Cerebellar cortex (tissue), 1 donor: Measurements from ENCODE around the gene KRTAP9-9.
A peak's percentile ranks its signal among the peaks of the same experiment; 100 is the strongest.
"Not testable (repeated sequence)": the region's sequence is repeated elsewhere in the genome, so short reads cannot be mapped to it uniquely, and the experiment has no call there.

ENCODE experiments used
- DNase-seq: peaks from one replicate; pipeline ENCODE4 v3.0.0-alpha.2; 2015; ENCODE audit warnings: low spot score

The KRTAP9-9 gene

DNA sequence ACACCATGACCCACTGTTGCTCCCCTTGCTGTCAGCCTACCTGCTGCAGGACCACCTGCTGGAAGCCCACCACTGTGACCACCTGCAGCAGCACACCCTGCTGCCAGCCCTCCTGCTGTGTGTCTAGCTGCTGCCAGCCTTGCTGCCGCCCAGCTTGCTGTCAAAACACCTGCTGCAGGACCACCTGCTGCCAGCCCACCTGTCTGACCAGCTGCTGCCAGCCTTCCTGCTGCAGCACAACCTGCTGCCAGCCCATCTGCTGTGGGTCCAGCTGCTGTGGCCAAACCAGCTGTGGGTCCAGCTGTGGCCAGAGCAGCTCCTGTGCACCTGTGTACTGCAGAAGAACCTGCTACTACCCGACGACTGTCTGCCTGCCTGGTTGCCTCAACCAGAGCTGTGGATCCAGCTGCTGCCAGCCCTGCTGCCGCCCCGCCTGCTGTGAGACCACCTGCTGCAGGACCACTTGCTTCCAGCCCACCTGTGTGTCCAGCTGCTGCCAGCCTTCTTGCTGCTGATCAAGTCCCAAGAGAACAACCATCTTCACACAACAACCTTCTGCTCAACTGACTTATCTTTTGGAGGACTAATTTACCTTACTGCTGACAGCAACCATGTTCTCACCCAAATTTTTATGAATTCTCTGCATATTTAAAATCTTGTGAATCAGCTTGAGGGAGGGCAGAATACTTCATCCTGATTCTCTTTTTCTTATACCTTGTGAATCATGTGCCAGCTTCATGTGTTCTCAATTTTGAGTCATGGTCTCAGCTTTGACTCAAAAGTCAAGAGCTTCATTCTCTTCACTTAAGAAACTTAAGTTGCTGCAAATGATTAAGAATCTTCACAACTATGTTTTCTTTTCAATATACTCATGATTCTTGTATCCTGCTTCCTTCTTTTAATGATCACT, at the start of gene KRTAP9-9:
KRTAP9-9 (plus strand) TSS at position 4 of the 910 bp plus-strand sequence.
- DNase-seq, result not testable (repeated sequence)

DNA sequence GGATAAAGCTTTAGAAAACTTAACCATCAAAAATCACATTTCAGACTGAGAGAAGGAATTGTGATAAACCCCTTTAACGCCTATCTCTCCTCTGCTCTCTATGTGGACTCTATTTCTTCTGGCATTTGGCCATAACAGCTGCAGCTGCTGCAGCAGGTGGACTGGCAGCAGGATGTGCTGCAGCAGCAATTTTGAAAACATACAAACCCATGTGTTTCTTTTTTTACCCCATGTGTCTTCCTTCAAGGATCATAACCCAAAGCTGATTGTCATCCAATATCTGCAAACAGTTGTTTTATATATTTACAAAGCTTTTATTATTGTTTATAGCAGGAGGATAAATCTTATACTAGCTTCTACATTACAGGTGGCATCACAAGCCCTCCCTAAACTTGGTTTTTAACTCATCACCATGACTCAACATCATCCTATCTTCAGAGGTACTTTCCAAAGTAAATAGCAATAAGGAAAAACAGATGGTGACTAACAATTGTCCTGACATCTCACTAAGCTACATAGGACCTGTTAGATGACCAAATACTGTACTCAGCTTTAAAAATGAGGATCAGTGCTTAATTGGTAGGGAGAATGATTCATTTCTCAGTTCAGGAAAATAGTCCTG, 43.2 kb upstream of the KRTAP9-9 start:
- DNase-seq, result no peak

DNA sequence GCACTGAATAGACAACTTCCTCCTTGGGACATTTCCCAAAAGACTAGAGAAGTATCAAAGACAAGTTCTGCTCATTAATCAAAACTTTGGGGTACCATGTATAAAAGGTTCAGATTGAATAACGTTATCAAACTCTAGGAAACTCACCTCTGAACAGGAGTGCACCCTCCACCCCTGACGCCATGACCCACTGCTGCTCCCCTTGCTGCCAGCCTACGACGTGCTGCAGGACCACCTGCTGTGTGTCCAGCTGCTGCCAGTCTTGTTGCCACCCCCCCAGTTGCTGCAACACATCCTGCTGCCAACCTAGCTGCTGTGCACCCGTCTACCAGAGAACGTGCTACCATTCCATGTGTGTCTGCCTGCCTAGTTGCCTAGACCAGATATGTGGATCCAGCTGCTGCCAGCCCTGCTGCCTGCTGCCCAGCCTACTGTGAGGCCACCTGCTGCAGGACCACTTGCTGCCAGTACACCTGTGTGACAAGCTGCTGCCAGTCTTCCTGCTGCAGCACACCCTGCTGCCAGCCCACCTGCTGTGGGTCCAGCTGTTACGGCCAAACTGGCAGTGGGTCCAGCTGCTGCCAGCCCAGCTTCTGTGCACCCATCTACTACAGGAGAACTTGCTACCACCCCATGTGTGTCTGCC, 42.5 kb upstream of the KRTAP9-9 start:
- no peak for DNase-seq

DNA sequence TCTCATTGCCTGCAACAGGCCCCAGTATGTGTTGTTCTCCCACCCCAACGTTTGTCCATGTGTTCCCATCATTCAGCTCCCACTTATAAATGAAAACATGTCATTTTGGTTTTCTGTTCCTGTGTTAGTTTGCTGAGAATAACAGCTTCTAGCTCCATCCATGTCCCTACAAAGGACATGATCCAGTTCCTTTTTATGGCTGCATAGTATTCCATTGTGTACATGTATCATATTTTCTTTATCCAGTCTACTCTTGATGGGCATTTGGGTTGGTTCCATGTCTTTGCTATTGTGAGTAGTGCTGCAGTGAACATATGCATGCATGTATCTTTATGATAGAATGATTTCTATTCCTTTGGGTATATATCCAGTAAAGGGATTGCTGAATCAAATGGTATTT, 39.5 kb upstream of the KRTAP9-9 start:
- no peak for DNase-seq

DNA sequence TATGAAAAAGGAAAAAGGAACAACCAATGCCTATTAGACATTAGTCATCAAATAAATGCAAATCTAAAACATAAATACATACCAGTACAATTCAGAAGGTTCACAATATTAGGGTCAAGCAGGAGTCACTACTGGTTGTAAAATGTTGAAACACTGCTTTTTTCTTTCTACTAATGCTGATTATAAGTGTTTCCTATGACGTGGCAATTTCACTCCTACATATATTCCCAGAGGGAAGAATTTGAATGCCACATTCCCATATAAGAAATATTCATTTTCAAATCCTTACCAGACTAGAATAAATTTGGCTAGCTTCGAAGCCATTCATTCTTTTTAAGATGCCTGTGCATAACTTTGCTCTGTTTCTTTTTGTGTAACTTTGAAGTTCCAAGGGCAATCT, 31.4 kb upstream of the KRTAP9-9 start:
- DNase-seq, result no peak

DNA sequence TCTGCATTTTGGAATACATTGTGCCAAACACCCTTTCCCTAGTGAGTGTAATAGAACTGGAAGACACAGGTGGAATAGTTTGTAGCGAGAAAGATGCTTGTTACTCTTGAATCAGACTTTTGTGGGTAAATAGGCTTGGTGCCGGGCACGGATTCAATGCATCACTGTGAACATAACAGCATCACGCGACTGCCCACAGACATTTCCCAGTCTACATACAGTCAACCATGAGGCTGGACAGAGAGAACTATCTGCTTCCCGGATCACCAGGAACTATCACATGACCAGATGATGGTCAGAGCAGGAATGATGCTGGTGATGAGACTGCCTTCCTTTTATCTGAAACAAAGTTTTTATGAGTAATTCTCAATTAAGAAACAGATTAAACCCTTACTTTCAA, 29.1 kb upstream of the KRTAP9-9 start:
- no peak for DNase-seq

DNA sequence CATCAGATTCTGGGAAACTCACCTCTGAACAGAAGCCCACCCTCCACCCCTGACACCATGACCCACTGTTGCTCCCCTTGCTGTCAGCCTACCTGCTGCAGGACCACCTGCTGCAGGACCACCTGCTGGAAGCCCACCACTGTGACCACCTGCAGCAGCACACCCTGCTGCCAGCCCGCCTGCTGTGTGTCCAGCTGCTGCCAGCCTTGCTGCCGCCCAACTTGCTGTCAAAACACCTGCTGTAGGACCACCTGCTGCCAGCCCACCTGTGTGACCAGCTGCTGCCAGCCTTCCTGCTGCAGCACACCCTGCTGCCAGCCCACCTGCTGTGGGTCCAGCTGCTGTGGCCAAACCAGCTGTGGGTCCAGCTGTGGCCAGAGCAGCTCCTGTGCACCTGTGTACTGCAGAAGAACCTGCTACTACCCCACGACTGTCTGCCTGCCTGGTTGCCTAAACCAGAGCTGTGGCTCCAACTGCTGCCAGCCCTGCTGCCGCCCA, 28.5 kb upstream of the KRTAP9-9 start, which contains the start of gene KRTAP9-2:
KRTAP9-2 (plus strand) TSS at position 51 of the 498 bp plus-strand sequence; CDS start at position 58, 7 bp downstream.
- not testable (repeated sequence) for DNase-seq

DNA sequence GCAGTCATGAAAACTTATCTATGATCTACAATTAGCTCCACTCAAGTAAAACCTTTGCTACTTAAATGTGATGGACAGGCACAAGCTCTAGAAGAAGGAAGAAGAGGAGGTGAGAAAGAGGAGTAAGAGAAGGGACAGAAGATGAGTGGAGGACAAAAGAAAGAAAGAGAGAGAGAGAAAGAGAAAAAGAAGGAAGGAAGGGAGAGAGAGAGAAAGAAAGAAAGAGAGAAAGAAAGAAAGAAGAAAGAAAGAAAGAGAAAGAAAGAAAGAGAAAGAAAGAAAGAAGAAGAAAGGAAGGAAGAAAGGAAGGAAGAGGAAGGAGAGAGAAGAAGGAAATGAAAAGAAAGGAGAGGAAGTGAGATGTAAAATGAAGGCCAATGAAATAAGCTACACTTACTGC, 25.1 kb upstream of the KRTAP9-9 start:
- DNase-seq, result no peak

DNA sequence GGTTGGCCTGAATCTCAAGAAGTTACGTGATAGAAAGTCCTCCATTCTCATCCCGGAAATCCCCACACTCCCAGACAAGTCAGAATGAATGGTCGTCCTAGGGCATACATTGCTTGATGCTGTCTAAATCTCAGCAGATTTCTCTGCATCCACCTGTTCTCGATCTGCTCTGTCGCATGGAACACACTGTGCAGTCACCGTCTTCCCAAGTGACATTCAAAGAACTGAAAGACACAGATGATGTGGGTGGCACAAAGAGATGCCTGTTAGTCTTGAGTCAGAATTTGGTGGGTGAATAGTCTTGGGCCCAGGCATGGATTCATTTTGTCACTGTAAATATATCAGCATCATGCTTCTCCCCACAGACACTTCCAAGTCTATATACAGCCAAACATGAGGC, 23.5 kb upstream of the KRTAP9-9 start:
- DNase-seq, result no peak

DNA sequence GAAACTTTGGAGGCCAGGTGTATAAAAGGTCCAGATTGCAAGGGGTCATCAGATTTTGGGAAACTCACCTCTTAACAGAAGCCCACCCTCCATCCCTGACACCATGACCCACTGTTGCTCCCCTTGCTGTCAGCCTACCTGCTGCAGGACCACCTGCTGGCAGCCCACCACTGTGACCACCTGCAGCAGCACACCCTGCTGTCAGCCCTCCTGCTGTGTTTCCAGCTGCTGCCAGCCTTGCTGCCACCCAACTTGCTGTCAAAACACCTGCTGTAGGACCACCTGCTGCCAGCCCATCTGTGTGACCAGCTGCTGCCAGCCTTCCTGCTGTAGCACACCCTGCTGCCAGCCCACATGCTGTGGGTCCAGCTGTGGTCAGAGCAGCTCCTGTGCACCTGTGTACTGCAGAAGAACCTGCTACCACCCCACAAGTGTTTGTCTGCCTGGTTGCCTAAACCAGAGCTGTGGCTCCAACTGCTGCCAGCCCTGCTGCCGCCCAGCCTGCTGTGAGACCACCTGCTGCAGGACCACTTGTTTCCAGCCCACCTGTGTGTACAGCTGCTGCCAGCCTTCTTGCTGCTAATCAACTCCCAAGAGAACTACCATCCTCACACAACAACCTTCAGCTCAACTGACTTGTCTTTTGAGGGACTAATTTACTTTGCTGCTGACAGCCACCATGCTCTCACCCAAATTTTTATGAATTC, 22.6 kb upstream of the KRTAP9-9 start, which contains the start of gene KRTAP9-3:
KRTAP9-3 (plus strand) TSS at position 51 of the 707 bp plus-strand sequence; CDS start at position 104, 53 bp downstream.
- not testable (repeated sequence) for DNase-seq

DNA sequence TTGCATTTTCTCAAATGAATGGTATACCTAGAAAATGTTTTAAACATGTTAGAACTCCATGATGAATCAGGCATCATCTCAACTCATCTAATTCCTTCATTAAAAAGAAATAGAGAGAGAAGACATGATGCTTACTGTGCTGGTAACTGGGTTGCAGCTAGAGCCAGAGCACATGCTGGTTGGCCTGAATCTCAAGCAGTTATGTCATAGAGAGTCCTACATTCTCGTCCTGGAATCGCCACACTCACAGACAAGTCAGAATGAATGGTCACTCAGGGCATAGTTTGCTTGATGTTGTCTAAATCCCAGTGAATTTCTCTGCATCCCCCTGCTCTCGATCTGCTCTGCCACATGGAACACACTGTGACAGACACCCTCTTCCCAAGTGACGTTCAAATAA, 18.1 kb upstream of the KRTAP9-9 start:
- peak; percentile 55 for DNase-seq

DNA sequence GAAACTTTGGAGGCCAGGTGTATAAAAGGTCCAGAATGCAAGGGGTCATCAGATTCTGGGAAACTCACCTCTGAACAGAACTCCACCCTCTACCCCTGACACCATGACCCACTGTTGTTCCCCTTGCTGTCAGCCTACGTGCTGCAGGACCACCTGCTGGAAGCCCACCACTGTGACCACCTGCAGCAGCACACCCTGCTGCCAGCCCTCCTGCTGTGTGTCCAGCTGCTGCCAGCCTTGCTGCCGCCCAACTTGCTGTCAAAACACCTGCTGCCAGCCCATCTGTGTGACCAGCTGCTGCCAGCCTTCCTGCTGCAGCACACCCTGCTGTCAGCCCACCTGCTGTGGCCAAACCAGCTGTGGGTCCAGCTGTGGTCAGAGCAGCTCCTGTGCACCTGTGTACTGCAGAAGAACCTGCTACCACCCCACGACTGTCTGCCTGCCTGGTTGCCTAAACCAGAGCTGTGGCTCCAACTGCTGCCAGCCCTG, 17.2 kb upstream of the KRTAP9-9 start, which contains the start of gene KRTAP9-8:
KRTAP9-8 (plus strand) TSS at position 51 of the 489 bp plus-strand sequence; CDS start at position 104, 53 bp downstream.
- not testable (repeated sequence) for DNase-seq

DNA sequence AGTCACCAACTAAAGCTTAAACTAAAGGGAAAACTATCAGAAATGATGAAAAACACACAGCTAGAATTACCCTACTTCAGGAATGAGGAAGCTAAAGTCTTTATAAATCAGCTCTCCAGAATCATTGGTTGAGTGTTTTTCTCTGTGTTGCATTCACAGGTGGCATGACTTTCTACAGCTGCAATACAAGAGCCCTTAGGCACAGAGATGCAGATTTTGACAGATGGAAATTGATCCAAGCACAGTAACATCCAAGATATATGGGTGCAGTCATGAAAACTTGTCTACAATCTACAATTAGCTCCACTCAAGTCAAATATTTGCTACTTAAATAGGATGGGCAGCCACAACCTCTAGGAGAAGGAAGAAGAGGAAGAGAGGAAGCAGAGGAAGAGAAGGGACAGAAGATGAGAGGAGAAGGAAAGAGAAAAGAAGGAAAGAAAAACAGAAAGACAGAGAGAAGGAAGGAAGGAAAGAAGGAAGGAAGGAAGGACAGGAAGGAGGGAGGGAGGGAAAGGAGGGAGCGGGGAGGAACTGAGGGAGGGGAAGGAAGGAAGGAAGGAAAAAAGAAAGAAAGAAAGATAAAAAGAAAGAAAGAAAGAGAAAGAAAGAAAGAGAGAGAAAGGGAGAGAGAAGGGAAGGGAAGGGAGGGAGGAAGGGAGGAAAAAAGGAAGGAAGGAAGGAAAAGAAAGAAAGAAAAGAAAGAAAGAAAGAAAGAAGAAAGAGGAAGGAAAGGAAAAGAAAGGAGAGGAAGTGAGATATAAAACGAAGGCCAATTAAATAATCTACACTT, 8.0 kb upstream of the KRTAP9-9 start:
- not testable (repeated sequence) for DNase-seq

DNA sequence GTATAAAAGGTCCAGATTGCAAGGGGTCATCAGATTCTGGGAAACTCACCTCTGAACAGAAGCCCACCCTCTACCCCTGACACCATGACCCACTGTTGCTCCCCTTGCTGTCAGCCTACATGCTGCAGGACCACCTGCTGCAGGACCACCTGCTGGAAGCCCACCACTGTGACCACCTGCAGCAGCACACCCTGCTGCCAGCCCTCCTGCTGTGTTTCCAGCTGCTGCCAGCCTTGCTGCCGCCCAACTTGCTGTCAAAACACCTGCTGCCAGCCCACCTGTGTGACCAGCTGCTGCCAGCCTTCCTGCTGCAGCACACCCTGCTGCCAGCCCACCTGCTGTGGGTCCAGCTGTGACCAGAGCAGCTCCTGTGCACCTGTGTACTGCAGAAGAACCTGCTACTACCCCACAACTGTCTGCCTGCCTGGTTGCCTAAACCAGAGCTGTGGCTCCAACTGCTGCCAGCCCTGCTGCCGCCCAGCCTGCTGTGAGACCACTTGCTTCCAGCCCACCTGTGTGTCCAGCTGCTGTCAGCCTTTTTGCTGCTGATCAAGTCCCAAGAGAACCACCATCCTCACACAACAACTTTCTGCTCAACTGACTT, 5.4 kb upstream of the KRTAP9-9 start, which contains the start of gene KRTAP9-4:
KRTAP9-4 (plus strand) TSS at position 51 of the 604 bp plus-strand sequence; CDS start at position 85, 34 bp downstream.
- not testable (repeated sequence) for DNase-seq

DNA sequence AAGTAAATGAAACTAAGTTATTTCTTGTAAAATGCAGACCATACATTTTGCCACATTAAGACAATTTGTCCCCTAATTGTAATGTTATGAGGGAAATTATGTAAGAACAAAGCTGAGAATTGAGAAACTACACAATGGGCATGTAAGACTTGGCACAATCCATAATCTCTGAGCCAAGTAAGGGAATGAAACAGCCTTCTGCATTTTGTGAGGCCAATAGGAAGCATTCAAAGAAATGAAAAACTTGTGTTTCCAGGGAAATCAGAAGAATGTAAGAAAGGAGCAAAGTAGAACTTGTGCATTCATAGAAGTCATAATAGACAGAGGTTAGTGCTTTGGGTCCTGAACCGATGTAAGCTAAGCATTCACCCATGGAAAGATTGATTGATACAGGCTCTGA, 3.9 kb upstream of the KRTAP9-9 start:
- DNase-seq, result no peak

DNA sequence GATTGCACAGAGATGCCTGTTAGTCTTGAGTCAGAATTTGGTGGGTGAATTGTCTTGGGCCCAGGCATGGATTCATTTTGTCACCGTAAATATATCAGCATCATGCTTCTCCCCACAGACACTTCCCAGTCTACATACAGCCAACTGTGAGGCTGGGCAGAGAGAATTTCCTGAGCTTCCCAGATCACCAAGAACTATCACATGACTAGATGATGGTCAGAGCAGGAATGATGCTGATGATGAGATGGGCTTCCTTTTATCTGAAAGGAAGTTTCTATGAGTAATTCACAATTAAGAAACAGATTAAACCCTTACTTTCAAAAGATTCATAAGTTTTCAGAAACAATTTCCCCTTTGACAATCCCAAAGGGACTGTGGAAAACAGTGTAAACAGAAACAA, 323 bp upstream of the KRTAP9-9 start:
- DNase-seq, result no peak

DNA sequence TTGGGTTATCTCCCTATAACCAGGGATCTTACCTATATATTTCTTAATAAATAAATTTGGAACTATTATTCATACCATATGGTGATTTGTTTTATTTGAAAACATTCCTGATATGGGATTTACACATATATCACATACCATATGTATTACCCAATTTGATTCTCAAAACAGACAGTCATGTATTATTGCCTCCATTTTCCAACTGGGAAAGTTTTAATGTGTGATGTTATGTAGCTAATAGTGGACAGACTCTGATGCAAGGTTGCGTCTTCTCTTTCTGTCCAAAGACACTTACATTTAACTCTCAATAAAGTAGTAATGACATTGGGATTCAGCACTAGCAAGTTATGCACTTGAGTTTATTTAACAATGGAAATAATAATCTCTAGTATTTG, 1.1 kb downstream of the KRTAP9-9 start:
- DNase-seq, result no peak

DNA sequence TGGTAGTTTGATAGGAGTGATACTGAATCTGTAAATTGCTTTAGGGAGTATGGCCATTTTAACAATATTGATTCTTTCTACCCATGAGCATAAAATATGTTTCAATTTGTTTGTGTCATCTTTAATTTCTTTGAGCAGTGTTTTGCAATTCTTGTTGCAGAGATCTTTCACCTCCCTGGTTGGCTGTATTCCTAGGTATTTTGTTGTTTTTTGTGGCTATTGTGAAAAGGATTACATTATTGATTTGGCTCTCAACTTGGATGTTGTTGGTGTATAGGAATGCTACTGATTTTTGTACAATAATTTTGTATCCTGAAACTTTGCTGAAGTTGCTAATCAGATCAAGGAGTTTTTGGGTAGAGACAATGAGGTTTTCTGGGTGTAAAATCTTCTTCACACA, 3.2 kb downstream of the KRTAP9-9 start:
- DNase-seq, result no peak

DNA sequence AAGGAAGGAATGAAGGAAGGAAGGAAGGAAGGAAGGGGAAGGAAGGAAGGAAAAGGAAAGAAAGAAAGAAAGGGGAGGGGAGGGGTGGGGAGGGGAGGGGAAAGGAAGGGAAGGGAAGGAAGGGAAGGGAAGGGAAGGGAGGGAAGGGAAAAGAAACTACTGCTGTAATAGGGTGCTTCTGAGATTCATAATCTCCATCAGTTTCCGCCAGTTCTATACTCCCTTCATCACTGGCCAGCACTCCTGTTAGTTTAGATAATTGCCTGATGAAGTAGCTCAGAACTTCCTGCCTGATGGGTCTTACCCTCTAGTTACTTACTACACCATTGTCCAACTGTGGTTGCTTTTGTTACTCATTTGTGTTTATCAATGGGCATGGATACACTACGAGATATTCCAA, 8.0 kb downstream of the KRTAP9-9 start:
- no peak for DNase-seq

DNA sequence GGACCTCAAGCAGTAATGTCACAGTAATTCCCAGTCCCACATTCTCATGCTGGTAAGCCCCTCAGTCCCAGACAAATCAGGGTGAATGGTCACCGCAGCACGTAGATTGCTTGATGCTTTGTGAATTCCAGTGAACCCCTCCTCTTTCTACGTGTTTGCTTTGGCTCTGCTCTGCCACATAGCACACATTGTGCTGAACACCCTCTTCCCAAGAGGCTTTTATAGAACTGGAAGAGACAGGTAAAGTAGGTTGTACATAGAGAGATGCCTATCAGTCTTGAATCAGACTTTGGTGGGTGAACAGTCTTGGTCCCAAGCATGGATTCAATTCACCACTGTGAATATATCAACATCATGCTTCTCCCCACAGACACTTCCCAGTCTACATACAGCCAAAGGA, 9.4 kb downstream of the KRTAP9-9 start:
- DNase-seq, result no peak
